HG02943 (cell line): ENCODE measurements around the gene DNM1L.
A peak's percentile ranks its signal among the peaks of the same experiment; 100 is the strongest.

ENCODE experiments used
- ATAC-seq: cut with Tn5 transposase; IDR thresholded peaks from one replicate; pipeline ENCODE4 v1.9.1; 2021; ENCODE audit warnings: mild to moderate bottlenecking, low read depth, moderate library complexity; ENCODE audit not compliant: unreplicated experiment

DNM1L gene

DNA sequence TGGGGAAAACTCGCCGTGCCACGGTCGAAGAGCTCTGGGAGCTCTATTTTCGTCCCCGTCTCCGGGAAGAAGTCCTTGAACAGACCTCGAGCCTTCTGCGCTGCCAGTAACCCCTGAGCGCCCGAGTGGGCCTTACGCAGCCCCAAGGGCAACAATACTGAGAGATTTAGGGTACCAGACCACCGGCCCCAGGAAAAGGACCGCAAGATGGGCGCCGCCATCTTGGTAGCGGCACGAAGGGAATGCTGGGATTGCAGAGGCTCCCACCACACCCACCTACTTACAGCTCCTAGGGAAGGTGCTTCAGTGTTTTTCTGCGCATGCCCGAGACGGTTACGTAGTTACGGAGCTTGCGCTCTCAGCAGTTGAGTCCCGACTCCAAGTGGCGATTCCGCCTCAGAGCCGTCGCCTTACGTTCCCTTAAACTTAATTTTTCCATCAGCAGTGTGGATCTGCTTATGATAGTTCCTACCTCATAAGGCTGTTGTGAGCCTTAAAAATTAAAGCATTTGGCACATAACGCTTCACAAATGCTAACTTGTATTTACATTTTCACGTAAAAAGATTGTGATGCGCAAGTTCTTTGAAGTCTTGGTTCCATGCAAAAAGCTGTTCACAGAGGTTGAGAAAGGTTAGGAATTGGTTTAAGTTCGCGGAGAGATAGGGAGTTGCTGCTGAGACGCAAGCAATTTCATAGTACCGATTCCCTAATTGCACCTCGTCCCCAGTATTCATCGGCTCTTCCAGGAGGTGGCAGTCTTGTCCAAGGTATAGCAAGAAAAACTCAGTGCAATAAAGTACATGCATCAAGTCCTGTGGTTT, 76.8 kb downstream of the DNM1L start, which contains the start of gene YARS2:
YARS2 (minus strand) TSS at position 244 of the 822 bp plus-strand sequence; CDS start at position 221, 23 bp downstream.
- ATAC-seq: peak; percentile 92

DNA sequence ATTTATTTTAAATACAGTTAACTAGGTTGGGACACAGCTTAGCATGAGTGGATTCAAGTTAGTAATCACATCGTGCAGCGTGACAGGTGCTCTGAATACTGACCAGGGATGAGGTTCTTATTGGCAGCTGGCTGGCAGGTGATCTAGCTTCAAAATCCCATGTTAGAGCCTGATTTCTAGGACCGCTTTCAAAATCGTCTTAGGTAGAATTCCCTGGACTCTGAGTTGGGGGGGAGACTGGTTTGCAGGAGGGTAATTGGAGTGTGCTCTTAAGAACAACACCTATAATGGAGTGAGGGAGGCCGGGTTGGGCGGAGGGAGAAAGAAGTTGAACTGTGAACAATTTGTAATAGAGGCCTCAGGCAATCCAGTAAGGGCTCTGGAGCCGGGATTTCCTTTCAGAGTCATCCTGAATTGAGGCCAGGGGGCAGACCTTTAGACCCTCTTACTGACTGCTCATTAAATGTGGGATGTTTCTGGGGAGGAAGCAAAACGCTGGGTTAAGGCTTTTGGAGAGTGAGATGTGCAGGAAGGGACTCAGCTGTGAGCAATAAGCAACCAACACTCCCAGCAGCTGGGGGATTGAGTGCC, 77.5 kb downstream of the DNM1L start:
- ATAC-seq: no peak

DNA sequence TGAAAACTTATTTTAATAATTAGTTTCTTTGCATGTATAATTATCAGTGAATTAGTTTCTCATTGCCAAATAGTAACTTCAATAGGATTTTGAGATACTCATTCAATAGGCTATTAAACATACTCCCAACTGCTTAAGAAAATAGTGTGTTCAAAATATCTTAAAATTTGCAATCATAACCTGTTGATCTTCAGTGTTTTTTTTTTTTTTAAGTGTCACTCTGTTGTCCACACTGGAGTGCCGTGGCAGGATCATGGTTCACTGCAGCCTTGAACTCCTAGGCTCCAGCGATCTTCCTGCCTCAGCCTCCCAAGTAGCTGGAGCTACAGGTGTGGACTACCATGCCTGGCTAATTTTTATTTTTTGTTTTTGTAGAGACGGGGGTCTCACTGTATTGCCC, 78.1 kb downstream of the DNM1L start:
- ATAC-seq: no peak

DNA sequence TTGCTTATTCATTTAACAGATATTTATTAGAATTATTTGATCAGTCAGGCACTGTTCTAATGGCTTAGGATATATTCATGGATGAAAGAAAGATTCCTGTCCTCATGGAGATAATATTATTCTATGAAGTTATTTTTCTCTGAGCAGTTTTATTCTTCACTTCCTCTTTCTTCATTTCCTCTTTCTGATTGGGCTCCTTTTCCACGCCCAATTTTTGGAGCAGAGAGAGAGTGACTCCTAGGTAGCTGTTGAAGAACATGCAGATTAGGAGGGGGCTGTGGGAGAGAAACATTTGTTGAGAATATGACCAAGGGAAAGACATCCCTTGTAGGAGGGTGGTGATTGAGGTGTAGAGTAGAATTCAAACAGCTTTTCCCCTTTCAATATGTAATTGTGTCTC, 82.6 kb downstream of the DNM1L start:
- no peak for ATAC-seq

DNA sequence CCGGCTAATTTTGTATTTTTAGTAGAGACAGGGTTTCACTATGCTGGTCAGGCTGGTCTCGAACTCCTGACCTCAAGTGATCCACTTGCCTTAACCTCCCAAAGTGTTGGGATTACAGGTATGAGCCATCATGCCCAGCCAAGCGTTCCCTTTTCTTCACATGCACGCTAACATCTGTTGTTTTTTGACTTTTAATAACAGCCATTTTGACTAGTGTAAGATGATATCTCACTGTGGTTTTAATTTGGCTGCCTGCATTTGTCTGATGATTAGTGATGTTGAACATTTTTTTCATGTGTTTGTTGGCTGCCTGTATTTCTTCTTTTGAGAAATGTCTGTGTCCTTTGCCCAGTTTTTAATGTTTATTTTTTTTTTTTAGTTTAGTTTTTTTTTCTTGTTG, 86.8 kb downstream of the DNM1L start:
- ATAC-seq: no peak

DNA sequence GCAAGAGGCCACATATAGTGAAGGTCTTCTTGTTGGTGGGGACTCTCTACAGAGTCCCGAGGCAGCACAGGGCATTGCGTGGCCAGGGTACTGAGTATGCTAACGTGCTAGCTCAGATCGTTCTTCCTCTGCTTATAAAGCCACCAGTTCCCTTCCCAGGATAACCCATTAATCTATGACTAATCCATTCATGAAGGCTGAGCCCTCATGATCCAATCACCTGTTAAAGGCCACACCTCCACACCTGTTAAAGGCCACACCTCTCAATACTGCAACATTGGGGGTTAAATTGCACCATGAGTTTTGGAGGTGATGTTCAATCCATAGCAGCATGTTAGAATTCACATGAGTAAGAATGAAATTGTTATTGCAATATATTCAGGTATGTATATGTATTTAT, 89.4 kb downstream of the DNM1L start:
- ATAC-seq: no peak

DNA sequence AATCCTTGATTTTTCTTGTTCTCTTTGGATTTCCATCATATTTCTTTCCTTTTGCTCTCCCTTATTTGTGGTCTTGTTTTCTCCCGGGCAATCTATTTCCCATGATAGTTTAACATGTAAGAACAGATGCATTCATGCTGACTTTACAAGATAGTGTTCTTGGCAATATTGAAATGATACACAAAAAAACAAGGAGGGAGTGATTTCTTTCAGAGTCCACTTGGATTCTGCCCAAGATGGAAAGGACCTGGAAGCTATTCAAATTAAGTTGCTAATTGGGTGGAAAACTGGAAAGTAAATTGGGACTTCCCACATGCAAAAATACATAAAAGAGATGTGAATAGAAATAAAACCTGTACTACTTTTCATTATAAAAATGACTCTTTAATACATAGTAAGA, 91.0 kb downstream of the DNM1L start:
- no peak for ATAC-seq

DNA sequence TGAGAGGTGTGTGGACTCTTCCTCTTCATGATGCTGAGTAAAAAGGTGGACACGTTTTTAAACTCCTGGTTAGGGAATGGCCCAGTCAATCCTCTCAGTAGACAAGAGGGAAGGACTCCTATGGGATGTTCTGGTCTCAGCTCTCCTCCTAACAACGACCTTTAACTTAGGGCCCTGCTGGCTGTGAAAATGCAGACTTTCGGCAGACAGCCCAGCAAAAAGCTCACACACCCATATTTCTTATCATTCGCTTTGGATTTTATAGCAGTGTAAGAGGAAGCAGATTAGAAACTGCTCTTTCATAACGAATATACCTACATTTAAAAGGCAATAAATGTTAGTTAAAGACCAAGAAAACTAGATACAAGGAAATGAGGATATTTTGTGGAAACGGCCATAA, 94.6 kb downstream of the DNM1L start:
- ATAC-seq: no peak

DNA sequence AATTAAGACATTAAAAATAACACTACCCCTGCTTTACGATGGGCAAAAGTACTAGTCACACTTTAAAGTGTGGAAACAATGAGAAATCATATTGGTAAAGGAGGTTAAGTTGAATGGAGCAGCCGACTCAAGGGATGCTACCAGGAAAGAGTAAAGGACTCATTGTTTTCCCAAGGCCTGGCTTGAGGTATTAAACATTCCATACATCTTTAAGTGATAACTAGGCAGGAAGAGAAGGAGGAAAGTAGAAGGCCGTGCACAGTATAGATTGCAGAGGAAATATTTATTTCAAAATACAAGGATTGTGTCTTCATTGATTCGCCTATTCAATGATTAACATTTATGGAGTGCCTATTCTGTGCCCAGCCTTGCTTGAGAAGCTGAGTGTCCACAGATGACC, 97.2 kb downstream of the DNM1L start:
- no peak for ATAC-seq

DNA sequence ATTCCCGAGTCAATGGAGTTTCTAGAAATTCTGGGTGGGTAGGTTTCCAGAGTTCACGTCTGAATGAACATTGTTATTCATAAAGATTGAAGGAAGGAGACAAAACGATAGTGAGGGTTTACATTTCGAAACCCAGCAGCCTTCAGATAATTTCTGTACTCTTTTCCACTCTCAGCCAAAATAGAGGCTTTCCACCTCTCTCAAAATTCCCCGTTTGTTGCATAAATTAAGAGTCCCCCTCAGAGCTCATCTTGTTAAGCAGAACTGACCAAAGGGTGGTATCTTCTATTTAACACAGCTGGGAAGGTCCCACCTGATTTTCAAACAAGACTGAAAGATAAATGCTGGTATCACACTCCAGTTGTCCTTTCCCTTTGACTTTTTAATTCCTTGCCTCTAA, 98.1 kb downstream of the DNM1L start:
- ATAC-seq: no peak

DNA sequence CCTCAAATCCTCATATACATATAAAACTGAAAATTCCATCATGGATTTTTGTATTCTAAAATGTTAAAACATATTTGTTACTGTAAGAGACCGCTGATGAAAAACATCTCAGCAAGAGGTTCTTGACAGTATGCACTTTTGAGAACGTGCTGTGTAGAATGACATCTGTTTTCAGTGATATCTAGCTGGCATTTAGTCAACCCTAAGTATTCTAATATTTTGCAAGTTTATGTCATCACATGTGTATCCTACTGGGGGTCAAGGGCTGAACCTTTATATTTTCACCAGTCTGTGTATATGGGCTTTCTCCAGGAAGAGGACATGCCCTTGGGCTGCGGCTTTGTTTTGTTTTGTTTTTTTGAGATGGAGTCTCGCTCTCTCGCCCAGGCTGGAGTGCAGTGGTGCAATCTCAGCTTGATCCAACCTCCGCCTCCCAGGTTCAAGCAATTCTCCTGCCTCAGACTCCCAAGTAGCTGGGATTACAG, 98.6 kb downstream of the DNM1L start:
- no peak for ATAC-seq

DNA sequence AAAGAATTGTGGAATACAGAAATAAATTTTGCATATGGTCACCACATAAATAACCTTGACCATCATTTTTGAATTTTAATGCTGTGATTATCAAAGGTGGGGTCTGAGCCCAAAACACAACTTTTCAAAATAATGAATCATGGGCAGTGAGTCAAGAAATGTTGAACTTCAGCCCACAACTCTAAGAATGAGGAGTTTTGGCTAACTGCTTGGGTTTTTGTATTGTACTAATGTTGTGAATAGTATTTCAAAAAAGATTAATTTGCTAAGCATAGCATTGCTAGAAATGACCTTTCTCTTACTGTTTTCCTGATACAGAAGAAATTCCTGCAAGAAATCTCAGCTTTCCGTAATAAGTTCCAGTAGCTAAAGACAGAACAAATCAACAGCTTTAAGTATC, 101.0 kb downstream of the DNM1L start:
- no peak for ATAC-seq

DNA sequence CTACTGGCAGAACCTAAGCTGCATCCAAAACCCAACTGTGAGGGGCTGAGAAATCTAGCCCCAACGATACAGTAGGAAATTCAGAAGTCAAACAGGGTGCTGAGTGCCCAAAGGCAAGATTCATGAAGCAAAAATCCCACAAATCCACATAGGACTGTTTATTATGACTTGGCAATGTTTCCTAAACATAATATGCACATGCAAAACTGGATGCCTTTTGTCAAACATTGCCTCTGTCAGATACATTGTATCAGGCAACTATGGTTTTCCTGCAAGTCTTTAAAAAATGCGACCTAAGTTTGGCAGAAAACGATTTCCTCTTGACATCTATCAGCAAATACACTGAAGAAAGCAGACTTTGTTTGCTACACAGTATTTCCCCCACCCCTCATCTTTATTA, 103.9 kb downstream of the DNM1L start:
- ATAC-seq: no peak

DNA sequence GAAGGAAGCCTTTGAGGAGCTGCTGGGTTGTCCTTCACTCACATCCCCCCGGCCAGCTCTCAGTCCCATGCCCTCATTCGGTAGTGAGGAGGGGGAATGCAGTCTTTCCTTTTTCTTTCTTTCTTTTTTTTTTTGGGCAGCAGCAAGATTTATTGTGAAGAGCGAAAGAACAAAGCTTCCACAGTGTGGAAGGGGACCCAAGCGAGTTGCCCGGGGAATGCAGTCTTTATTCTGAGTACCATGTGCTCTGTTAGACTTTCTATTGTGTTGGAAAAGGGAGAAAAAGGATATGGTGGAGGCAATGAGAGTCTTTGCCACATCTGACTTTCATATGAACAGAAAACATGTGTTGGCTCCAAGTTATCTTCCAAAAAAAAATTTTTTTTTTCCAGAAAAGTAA, 106.5 kb downstream of the DNM1L start:
- no peak for ATAC-seq

DNA sequence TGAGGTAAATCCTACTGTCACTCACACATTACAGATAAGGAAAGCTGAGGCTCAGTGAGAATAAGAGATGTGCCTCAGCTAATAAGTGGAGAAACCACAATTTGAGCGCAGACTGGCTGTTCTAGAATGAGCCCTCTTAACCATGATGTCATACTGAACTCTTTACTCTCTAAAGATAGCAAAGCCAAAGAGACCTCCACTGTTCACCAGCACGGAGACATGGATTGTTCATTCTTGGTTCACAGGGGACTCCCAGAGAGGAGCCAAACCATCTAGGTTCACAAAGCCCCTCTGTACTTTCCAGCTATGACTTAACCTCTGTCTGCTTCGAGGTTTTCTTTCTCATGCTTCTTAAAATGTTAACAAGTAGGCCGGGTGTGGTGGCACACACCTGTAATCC, 109.3 kb downstream of the DNM1L start:
- no peak for ATAC-seq

DNA sequence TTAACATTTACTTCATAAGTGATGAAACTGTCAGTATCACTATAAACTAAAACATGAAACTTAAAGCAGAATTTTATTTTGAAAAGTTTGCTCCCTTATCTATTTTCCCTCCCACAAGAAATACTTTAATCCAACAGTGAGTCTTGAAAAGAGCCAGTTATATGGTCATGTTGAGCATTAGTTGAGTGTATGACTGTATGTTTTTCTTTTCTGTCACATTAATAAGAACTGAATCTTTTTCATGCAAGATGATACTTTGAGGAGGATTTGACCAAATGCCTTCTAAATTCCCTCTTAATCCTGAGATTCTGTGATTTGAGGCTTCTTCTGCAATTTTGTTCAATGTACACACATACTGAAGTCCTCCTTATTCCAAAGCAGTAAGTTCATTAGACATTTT, 110.3 kb downstream of the DNM1L start:
- no peak for ATAC-seq

DNA sequence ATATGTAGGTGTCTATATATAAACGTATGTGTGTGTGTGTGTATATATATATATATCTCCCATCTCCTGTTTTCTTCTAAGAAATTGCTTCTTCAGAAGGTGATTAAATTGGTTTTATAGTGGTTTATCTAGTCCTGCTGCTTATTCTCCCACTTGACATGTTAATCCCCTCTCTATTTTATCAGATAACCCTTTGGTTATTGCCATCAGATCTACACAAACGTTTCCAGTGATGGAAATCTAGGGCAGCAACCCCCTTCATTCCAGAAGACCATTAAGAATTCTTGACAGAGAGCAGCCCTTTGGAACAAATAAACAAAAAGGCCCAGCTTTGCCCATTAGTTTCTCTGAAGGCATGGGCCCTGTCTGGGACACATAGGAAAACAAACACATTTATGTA, 110.8 kb downstream of the DNM1L start:
- no peak for ATAC-seq

DNA sequence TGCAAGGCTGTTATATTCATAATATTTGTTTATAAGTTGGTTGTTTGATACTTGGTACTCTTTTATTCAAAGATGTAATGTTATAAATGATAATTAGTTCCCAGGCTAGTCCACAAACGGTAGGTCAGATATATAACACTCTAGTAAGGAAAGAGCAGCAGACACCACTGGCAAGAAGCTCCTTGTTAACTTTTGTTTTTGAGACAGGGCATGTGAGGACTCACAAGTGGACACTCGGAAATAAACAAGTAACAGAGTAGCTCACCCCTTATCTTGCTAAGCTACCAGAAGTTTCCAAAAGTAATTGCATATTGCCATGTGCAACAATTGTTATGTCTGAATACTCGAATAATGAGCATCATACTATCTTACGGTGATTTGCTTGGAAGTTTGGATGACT, 115.2 kb downstream of the DNM1L start:
- no peak for ATAC-seq
